Measurements from ENCODE around the gene TP63.

Gene TP63

GRCh38 chr3:189673535-189673934, 42.3 kb downstream of the TP63 start:
- no peak overlapping the region for H3K27ac ChIP-seq (replicated peaks)
- no peak for DNase-seq (ENCODE audit: low read depth in 1 of 2, low spot score in 1 of 2)
- no peaks in the 10 kb centered on the region for H3K27me3 ChIP-seq (ENCODE audit: insufficient read depth, poor library complexity, severe bottlenecking)
- TF ChIP-seq, protein P1, sequence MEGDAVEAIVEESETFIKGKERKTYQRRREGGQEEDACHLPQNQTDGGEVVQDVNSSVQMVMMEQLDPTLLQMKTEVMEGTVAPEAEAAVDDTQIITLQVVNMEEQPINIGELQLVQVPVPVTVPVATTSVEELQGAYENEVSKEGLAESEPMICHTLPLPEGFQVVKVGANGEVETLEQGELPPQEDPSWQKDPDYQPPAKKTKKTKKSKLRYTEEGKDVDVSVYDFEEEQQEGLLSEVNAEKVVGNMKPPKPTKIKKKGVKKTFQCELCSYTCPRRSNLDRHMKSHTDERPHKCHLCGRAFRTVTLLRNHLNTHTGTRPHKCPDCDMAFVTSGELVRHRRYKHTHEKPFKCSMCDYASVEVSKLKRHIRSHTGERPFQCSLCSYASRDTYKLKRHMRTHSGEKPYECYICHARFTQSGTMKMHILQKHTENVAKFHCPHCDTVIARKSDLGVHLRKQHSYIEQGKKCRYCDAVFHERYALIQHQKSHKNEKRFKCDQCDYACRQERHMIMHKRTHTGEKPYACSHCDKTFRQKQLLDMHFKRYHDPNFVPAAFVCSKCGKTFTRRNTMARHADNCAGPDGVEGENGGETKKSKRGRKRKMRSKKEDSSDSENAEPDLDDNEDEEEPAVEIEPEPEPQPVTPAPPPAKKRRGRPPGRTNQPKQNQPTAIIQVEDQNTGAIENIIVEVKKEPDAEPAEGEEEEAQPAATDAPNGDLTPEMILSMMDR (IDR thresholded peaks at IDR 0.05; ENCODE audit: insufficient read depth, low read length): no peak
- TF ChIP-seq POLR2AphosphoS5 (IDR thresholded peaks at IDR 0.05; ENCODE audit: low read depth) (no peak), SPI1 (IDR thresholded peaks at IDR 0.05; ENCODE audit: borderline replicate concordance, low read depth) (no peak), GABPA (IDR thresholded peaks at IDR 0.05; ENCODE audit: low read depth) (no peak)
- TF ChIP-seq, protein P2, sequence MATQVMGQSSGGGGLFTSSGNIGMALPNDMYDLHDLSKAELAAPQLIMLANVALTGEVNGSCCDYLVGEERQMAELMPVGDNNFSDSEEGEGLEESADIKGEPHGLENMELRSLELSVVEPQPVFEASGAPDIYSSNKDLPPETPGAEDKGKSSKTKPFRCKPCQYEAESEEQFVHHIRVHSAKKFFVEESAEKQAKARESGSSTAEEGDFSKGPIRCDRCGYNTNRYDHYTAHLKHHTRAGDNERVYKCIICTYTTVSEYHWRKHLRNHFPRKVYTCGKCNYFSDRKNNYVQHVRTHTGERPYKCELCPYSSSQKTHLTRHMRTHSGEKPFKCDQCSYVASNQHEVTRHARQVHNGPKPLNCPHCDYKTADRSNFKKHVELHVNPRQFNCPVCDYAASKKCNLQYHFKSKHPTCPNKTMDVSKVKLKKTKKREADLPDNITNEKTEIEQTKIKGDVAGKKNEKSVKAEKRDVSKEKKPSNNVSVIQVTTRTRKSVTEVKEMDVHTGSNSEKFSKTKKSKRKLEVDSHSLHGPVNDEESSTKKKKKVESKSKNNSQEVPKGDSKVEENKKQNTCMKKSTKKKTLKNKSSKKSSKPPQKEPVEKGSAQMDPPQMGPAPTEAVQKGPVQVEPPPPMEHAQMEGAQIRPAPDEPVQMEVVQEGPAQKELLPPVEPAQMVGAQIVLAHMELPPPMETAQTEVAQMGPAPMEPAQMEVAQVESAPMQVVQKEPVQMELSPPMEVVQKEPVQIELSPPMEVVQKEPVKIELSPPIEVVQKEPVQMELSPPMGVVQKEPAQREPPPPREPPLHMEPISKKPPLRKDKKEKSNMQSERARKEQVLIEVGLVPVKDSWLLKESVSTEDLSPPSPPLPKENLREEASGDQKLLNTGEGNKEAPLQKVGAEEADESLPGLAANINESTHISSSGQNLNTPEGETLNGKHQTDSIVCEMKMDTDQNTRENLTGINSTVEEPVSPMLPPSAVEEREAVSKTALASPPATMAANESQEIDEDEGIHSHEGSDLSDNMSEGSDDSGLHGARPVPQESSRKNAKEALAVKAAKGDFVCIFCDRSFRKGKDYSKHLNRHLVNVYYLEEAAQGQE (IDR thresholded peaks at IDR 0.05; ENCODE audit: insufficient replicate concordance, low read depth): no peak
- H3K4me3 ChIP-seq (replicated peaks; ENCODE audit: insufficient read depth, low read length): no peak overlapping the region

- H3K27me3 ChIP-seq (ENCODE audit: insufficient read depth, poor library complexity, severe bottlenecking): no peaks in the 10 kb centered on the region
- TF ChIP-seq GABPA (IDR thresholded peaks at IDR 0.05; ENCODE audit: low read depth): no peak
- TF ChIP-seq, protein P2 (IDR thresholded peaks at IDR 0.05; ENCODE audit: insufficient replicate concordance, low read depth): no peak
- TF ChIP-seq SPI1 (IDR thresholded peaks at IDR 0.05; ENCODE audit: borderline replicate concordance, low read depth): no peak
- TF ChIP-seq, protein P1 (IDR thresholded peaks at IDR 0.05; ENCODE audit: insufficient read depth, low read length): no peak
- TF ChIP-seq POLR2AphosphoS5 (IDR thresholded peaks at IDR 0.05; ENCODE audit: low read depth): no peak
- no peak overlapping the region for H3K27ac ChIP-seq (replicated peaks)
- H3K4me3 ChIP-seq (replicated peaks; ENCODE audit: insufficient read depth, low read length): no peak overlapping the region
- no peak for DNase-seq (ENCODE audit: low read depth in 1 of 2, low spot score in 1 of 2)
These were observed 43.2 kb downstream of the TP63 start for GRCh38 chr3:189674249-189674913.

DNA sequence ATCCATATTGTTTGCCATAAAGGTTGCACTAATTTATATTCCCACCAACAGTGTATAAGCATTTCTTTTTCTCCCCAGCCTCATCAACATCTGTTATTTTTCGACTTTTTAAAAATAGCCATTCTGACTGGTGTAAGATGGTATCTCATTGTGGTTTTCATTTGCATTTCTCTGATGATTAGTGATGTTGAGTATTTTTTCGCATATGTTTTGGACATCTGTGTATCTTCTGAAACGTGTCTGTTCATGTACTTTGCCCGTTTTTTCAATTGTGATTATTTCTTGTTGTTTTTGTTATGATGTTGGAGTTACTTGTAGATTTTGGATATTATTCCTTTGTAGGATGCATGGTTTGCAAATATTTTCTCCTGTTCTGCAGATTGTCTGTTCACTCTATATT, 46.5 kb downstream of the TP63 start:
- Histone ChIP-seq H3K27me3 (ENCODE audit: insufficient read depth, poor library complexity, severe bottlenecking) (no peaks in the 10 kb centered on the region), H3K27ac (replicated peaks) (no peak overlapping the region), H3K4me3 (replicated peaks; ENCODE audit: insufficient read depth, low read length) (no peak overlapping the region)
- no peak for DNase-seq (ENCODE audit: low read depth in 1 of 2, low spot score in 1 of 2)
- TF ChIP-seq, protein P2 (IDR thresholded peaks at IDR 0.05; ENCODE audit: insufficient replicate concordance, low read depth): no peak
